Occipital lobe (tissue), 2 donors: ENCODE data around the gene POLG2. TPM values are rescaled to one million over a fixed set of nuclear protein-coding genes. Genes with fewer than 3 reads are reported as not detected.
"Not testable (repeated sequence)": the region's sequence is repeated elsewhere in the genome, so short reads cannot be mapped to it uniquely, and the experiment has no call there.

Source experiments
- DNase-seq: peaks from one replicate; lab custom pipeline; 2025; lab: John Stamatoyannopoulos, UW
- total RNA-seq: library from RNA; depleted of rRNA; stranded (reverse); fragments of >200 nt; gene quantifications from one replicate; pipeline ENCODE4 v1.2.3, GENCODE V29; 2014

POLG2 gene
- total RNA-seq, 1 donor from 2014 or later, result 12.6 TPM

GRCh38 chr17:64484380-64484779, 12.5 kb downstream of the POLG2 start:
- no peak for DNase-seq

GRCh38 chr17:64480951-64481350, 15.9 kb downstream of the POLG2 start:
- DNase-seq, result no peak

- DNase-seq, result no peak
Observed at GRCh38 chr17:64477849-64478248, 19.0 kb downstream of the POLG2 start.

GRCh38 chr17:64472564-64472963, 24.3 kb downstream of the POLG2 start:
- DNase-seq, result no peak

- no peak for DNase-seq
Observed at GRCh38 chr17:64471440-64471839, 25.4 kb downstream of the POLG2 start.

- DNase-seq, result no peak
Observed at GRCh38 chr17:64470625-64471024, 26.2 kb downstream of the POLG2 start.

- DNase-seq, result not testable (repeated sequence)
Observed at GRCh38 chr17:64466834-64467233, 30.0 kb downstream of the POLG2 start.

GRCh38 chr17:64466019-64466735, 30.7 kb downstream of the POLG2 start:
- no peak for DNase-seq

- no peak for DNase-seq
Observed at GRCh38 chr17:64461788-64462187, 35.1 kb downstream of the POLG2 start.

- DNase-seq, result no peak
Observed at GRCh38 chr17:64460955-64461354, 35.9 kb downstream of the POLG2 start.

- DNase-seq, result not testable (repeated sequence)
Observed at GRCh38 chr17:64459818-64460217, 37.0 kb downstream of the POLG2 start.

GRCh38 chr17:64459284-64459747, 37.5 kb downstream of the POLG2 start:
- no peak for DNase-seq

GRCh38 chr17:64458756-64459155, 38.1 kb downstream of the POLG2 start:
- no peak for DNase-seq

- no peak for DNase-seq
Observed at GRCh38 chr17:64457156-64457555, 39.7 kb downstream of the POLG2 start.

GRCh38 chr17:64455993-64456885, 40.6 kb downstream of the POLG2 start:
- no peak for DNase-seq

- DNase-seq, result no peak
Observed at GRCh38 chr17:64449545-64449944, 47.3 kb downstream of the POLG2 start.

GRCh38 chr17:64448665-64449512, 48.0 kb downstream of the POLG2 start, which contains the start of gene MILR1:
TSS of gene MILR1 (plus strand) at chr17:64449115. CDS start at chr17:64449169, 54 bp downstream.
- peak; percentile 9 for DNase-seq

- no peak for DNase-seq
Observed at GRCh38 chr17:64447526-64447925, 49.3 kb downstream of the POLG2 start.

- no peak for DNase-seq
Observed at GRCh38 chr17:64443086-64443760, 53.6 kb downstream of the POLG2 start.

- no peak for DNase-seq
Observed at GRCh38 chr17:64442541-64442971, 54.3 kb downstream of the POLG2 start.
